H1 (cell line): ENCODE measurements around the gene ARSI. TPM values are rescaled to one million over a fixed set of nuclear protein-coding genes. Genes with fewer than 3 reads are reported as not detected.

Experiments used
- CTCF ChIA-PET: fragments of 300-600 bp; sonication (Branson Sonifier 250); formaldehyde crosslinking; loops from one replicate; lab custom pipeline; 2021; ENCODE audit not compliant: partially characterized antibody; lab: Charles Lee
- POLR2A ChIA-PET: fragments of 300-600 bp; sonication (Branson Sonifier 250); formaldehyde crosslinking; loops from one replicate; lab custom pipeline; 2021; ENCODE audit warnings: inconsistent platforms; ENCODE audit not compliant: partially characterized antibody; lab: Charles Lee
- DNase-seq, 2 experiments: peaks; one replicate each; pipeline versions ENCODE4 v3.0.0 to v3.0.0-alpha.2; 2010 to 2022; ENCODE audit warnings: low spot score in 2 of 2, low read depth in 1 of 2, mixed read lengths in 1 of 2
- FAIRE-seq: peaks from 2 replicates; lab custom pipeline; 2011; peaks lifted over from hg19 to GRCh38; lab: Jason Lieb, UNC
- H2AFZ ChIP-seq: 2 replicates; pipeline ENCODE4 v1.8.1; 2012; ENCODE audit warnings: low read length, inconsistent platforms
- H2AK5ac ChIP-seq: 2 replicates; pipeline ENCODE4 v1.6.1; 2013; ENCODE audit warnings: low read depth, low read length
- H2BK120ac ChIP-seq: replicated peaks from 2 replicates; pipeline ENCODE3; 2013; ENCODE audit warnings: low read depth, low read length, inconsistent platforms
- H2BK12ac ChIP-seq: 2 replicates; pipeline ENCODE4 v1.6.1; 2013; ENCODE audit warnings: low read depth, low read length
- H2BK15ac ChIP-seq: 2 replicates; pipeline ENCODE4 v1.6.1; 2013; ENCODE audit warnings: low read length
- H2BK20ac ChIP-seq: 2 replicates; pipeline ENCODE4 v1.6.1; 2013; ENCODE audit warnings: low read length
- H2BK5ac ChIP-seq: 2 replicates; pipeline ENCODE4 v1.6.1; 2013; ENCODE audit warnings: low read depth, low read length
- H3K14ac ChIP-seq: 2 replicates; pipeline ENCODE4 v1.6.1; 2013; ENCODE audit warnings: inconsistent platforms; ENCODE audit not compliant: insufficient read length
- H3K18ac ChIP-seq: 2 replicates; pipeline ENCODE4 v1.6.1; 2013; ENCODE audit warnings: low read length; ENCODE audit errors: extremely low read depth
- H3K23ac ChIP-seq: 2 replicates; pipeline ENCODE4 v1.6.1; 2013; ENCODE audit warnings: inconsistent platforms; ENCODE audit not compliant: insufficient read length
- H3K23me2 ChIP-seq: 2 replicates; pipeline ENCODE4 v1.6.1; 2013; ENCODE audit warnings: low read depth, low read length
- H3K27ac ChIP-seq: 2 replicates; pipeline ENCODE4 v1.6.1; 2011; ENCODE audit warnings: low read depth, low read length, inconsistent platforms
- H3K27me3 ChIP-seq, 4 experiments: replicated peaks in 1 of 4; 1 replicate in 1 of 4; 2 replicates in 3 of 4; pipeline versions ENCODE4 v1.6.1 to v1.8.1; 2011 to 2013; ENCODE audit warnings: low read length in 3 of 4, mild to moderate bottlenecking in 3 of 4, inconsistent platforms in 2 of 4, mixed read lengths in 2 of 4, moderate library complexity in 1 of 4; ENCODE audit not compliant: control insufficient read depth in 3 of 4, insufficient read depth in 3 of 4; ENCODE audit errors: extremely low read depth in 1 of 4
- H3K36me3 ChIP-seq, 4 experiments: 2 replicates each; pipeline versions ENCODE4 v1.6.1 to v1.8.1; 2011 to 2013; ENCODE audit warnings: mild to moderate bottlenecking in 4 of 4, low read length in 3 of 4, moderate library complexity in 2 of 4, control low read depth in 1 of 4, inconsistent platforms in 1 of 4; ENCODE audit not compliant: insufficient read depth in 4 of 4, control insufficient read depth in 2 of 4
- H3K4ac ChIP-seq: replicated peaks from 2 replicates; pipeline ENCODE3; 2013; ENCODE audit warnings: low read length, low read depth, mixed read lengths, inconsistent platforms; ENCODE audit not compliant: insufficient read length
- H3K4me1 ChIP-seq, 4 experiments: replicated peaks in 1 of 4; 1 replicate in 1 of 4; 2 replicates in 3 of 4; pipeline versions ENCODE4 v1.6.1 to v1.8.1; 2011 to 2013; ENCODE audit warnings: low read length in 3 of 4, inconsistent platforms in 2 of 4, mixed read lengths in 1 of 4; ENCODE audit not compliant: insufficient read depth in 4 of 4, control insufficient read depth in 3 of 4
- H3K4me2 ChIP-seq, 2 experiments: 2 replicates each; pipeline versions ENCODE4 v1.6.1 to v1.8.1; 2011 to 2013; ENCODE audit warnings: low read depth in 2 of 2, low read length in 2 of 2, control low read depth in 1 of 2, inconsistent platforms in 1 of 2, mild to moderate bottlenecking in 1 of 2; ENCODE audit not compliant: insufficient read depth in 1 of 2
- H3K4me3 ChIP-seq, 4 experiments: fragments of 200-600, 300-600 bp in 1 of 4; sonication (generic), shearing (Covaris generic), sonication (Bioruptor Twin) in 1 of 4; 2 replicates each; pipeline versions ENCODE4 v1.5.1 to v1.8.1; 2011 to 2016; ENCODE audit warnings: low read length in 4 of 4, low read depth in 3 of 4, control low read depth in 2 of 4, inconsistent platforms in 2 of 4, mild to moderate bottlenecking in 2 of 4, mixed read lengths in 1 of 4, moderate library complexity in 1 of 4; ENCODE audit not compliant: insufficient read depth in 2 of 4; ENCODE audit errors: extremely low read depth in 1 of 4
- H3K56ac ChIP-seq: replicated peaks from 2 replicates; pipeline ENCODE3; 2013; ENCODE audit warnings: low read depth, mild to moderate bottlenecking, mixed read lengths, low read length, inconsistent platforms; ENCODE audit not compliant: insufficient read length
- H3K79me1 ChIP-seq: 2 replicates; pipeline ENCODE4 v1.6.1; 2013; ENCODE audit warnings: low read depth, low read length, control low read depth
- H3K79me2 ChIP-seq, 2 experiments: 2 replicates each; pipeline versions ENCODE4 v1.6.1 to v1.8.1; 2012 to 2013; ENCODE audit warnings: low read length in 2 of 2, mild to moderate bottlenecking in 2 of 2, inconsistent platforms in 1 of 2; ENCODE audit not compliant: insufficient read depth in 2 of 2, control insufficient read depth in 1 of 2
- H3K9ac ChIP-seq, 4 experiments: replicated peaks in 1 of 4; 1 replicate in 1 of 4; 2 replicates in 3 of 4; pipeline versions ENCODE4 v1.6.1 to v1.8.1; 2011 to 2013; ENCODE audit warnings: low read depth in 3 of 4, low read length in 3 of 4, control low read depth in 2 of 4, mild to moderate bottlenecking in 2 of 4, moderate library complexity in 2 of 4, inconsistent platforms in 1 of 4; ENCODE audit errors: extremely low read depth in 1 of 4
- H3K9me3 ChIP-seq, 2 experiments: 2 replicates each; pipeline versions ENCODE4 v1.6.1 to v1.8.1; 2012 to 2013; ENCODE audit warnings: mild to moderate bottlenecking in 2 of 2, moderate library complexity in 2 of 2, control low read depth in 1 of 2, inconsistent platforms in 1 of 2, low read depth in 1 of 2, low read length in 1 of 2, mixed read lengths in 1 of 2; ENCODE audit not compliant: insufficient read depth in 2 of 2
- H4K20me1 ChIP-seq, 2 experiments: replicated peaks in 1 of 2; 2 replicates each; pipeline versions ENCODE3 to v1.8.1; 2011 to 2013; ENCODE audit warnings: inconsistent platforms in 2 of 2, low read length in 2 of 2, mild to moderate bottlenecking in 1 of 2; ENCODE audit not compliant: insufficient read depth in 2 of 2, control insufficient read depth in 1 of 2
- H4K5ac ChIP-seq: 2 replicates; pipeline ENCODE4 v1.6.1; 2013; ENCODE audit warnings: low read length, low read depth, mixed read lengths, inconsistent platforms; ENCODE audit not compliant: insufficient read length
- H4K8ac ChIP-seq: 2 replicates; pipeline ENCODE4 v1.8.0; 2013; ENCODE audit warnings: mild to moderate bottlenecking, moderate library complexity, low read length, inconsistent platforms; ENCODE audit not compliant: insufficient read depth; ENCODE audit errors: extremely low read depth
- H4K91ac ChIP-seq: replicated peaks from 2 replicates; pipeline ENCODE3; 2013; ENCODE audit warnings: low read length, mixed read lengths, inconsistent platforms; ENCODE audit not compliant: insufficient read length
- ASH2L ChIP-seq: fragments of 200-600, 300-600 bp; sonication (generic); IDR thresholded peaks from one replicate; pipeline ENCODE4 v1.7.1; 2017; ENCODE audit warnings: low read length
- CTBP2 ChIP-seq: IDR thresholded peaks from 2 replicates; pipeline ENCODE4 v1.7.0; 2011; ENCODE audit warnings: borderline replicate concordance, mild to moderate bottlenecking, moderate library complexity, mixed read lengths, low read length; ENCODE audit not compliant: insufficient read depth, insufficient read length
- KDM4A ChIP-seq: IDR thresholded peaks from one replicate; pipeline ENCODE4 v1.7.1; 2012; ENCODE audit warnings: low read depth, mild to moderate bottlenecking, moderate library complexity, low read length, inconsistent platforms; ENCODE audit not compliant: severe bottlenecking
- KDM5A ChIP-seq: fragments of 200-600 bp; IDR thresholded peaks from 2 replicates; pipeline ENCODE4 v1.7.1; 2012; ENCODE audit warnings: mild to moderate bottlenecking, low read length, inconsistent platforms, mixed read lengths
- NANOG ChIP-seq: IDR thresholded peaks from 2 replicates; pipeline ENCODE4 v1.6.1; 2011; ENCODE audit warnings: low read length, low read depth, mild to moderate bottlenecking, inconsistent platforms; ENCODE audit not compliant: insufficient read depth, poor library complexity, severe bottlenecking
- POLR2AphosphoS5 ChIP-seq: IDR thresholded peaks from 2 replicates; pipeline ENCODE4 v1.6.1; 2011; ENCODE audit warnings: low read depth, low read length
- RXRA ChIP-seq: IDR thresholded peaks from 2 replicates; pipeline ENCODE4 v1.6.1; 2011; ENCODE audit warnings: low read depth, mild to moderate bottlenecking, low read length, moderate library complexity; ENCODE audit not compliant: insufficient read depth
- SUZ12 ChIP-seq: fragments of 200-600 bp; sonication (generic); IDR thresholded peaks from 2 replicates; pipeline ENCODE4 v1.6.1; 2012; ENCODE audit warnings: mild to moderate bottlenecking, inconsistent platforms, low read length, moderate library complexity, mixed read lengths
- TCF12 ChIP-seq: IDR thresholded peaks from 2 replicates; pipeline ENCODE4 v1.6.1; 2011; ENCODE audit warnings: low read depth, mild to moderate bottlenecking, low read length
- WGBS, 2 experiments: shearing (Covaris generic) in 1 of 2; methylation state at CpG; one replicate each; pipeline versions ENCODE4 v1.1.6 to v1.1.7; 2013 to 2015; ENCODE audit warnings: low lambda C conversion rate in 2 of 2, mixed read lengths in 2 of 2, inconsistent platforms in 1 of 2, low coverage in 1 of 2, missing lambda C conversion rate in 1 of 2; ENCODE audit not compliant: insufficient replicate concordance in 2 of 2, insufficient coverage in 1 of 2, insufficient read length in 1 of 2; ENCODE audit errors: extremely low coverage in 1 of 2, missing lambda C conversion rate in 1 of 2; 5-methylcytosine and 5-hydroxymethylcytosine counted together
- polyA plus RNA-seq, 7 experiments: library from polyadenylated mRNA; depleted of rRNA in 3 of 7; stranded (reverse) in 5 of 7; unstranded in 2 of 7; fragments of >200 nt in 5 of 7; fragments of 200-250 nt in 2 of 7; gene quantifications; 1 replicate in 5 of 7; 2 replicates in 1 of 7; 4 replicates in 1 of 7; pipeline versions ENCODE4 v1.2.1 to v1.2.3, GENCODE V29; 2011 to 2013; ENCODE audit warnings: missing spikeins in 2 of 7, mixed read lengths in 2 of 7
- total RNA-seq: library from RNA; stranded (reverse); fragmentation: NEBNext Ultra II Directional; extraction: Animal tissue kit (Norgen Biotek cat#: 25700); gene quantifications from 2 replicates; pipeline ENCODE4 v1.2.1, GENCODE V29; 2021
- TF ChIP-seq, protein P1 (sequence below), 3 experiments: IDR thresholded peaks; 1 replicate in 2 of 3; 2 replicates in 1 of 3; pipeline versions ENCODE4 v1.5.1 to v1.6.1; 2011; ENCODE audit warnings: low read length in 3 of 3, mild to moderate bottlenecking in 3 of 3, inconsistent platforms in 2 of 3, low read depth in 1 of 3, moderate library complexity in 1 of 3; ENCODE audit not compliant: insufficient read depth in 1 of 3; ENCODE audit errors: control extremely low read depth in 1 of 3

Gene ARSI
- total and polyA plus RNA-seq, 2 of the 8 experiments (the other 6 are each of a cell fraction or from before 2014, with no cell fraction given): 4.5 to 6.7 TPM

DNA sequence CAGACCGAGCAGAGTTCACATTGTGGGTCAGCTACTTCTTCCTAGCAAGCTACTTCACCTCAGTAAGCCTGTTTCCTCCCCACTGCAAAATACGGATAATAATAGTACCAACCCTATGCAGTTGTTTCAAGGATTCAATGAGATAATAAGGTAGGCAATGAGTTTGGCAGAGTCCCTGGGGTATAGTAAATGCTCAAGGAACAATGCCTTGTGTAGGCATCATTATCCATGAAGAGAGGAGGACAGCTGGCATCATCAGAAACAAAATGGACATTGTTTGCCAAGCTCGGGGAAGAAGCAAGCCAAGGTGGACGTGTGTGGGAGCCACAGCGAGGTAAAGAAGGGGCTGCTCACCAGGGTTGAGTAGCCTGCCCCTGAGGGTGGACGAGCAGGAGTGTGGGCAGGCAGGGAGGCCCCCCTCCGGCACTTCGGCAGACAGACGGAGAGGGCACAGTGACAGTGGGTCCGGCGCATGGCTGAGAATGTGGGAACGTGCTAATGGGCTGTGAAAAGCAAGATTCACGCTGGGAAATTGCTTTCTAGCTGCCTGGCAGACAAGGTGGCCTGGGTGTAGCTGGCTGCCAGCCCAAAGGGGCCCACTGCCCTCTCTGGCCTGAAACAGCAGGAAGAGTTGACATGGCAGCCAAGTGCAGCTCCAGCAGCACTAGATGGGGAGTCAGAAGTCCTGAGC is 23.2 kb downstream of the ARSI start:
- no peak overlapping the region for H4K5ac ChIP-seq
- no peak overlapping the region for H3K23ac ChIP-seq
- H3K79me1 ChIP-seq: no peaks in the 10 kb centered on the region
- no peak overlapping the region for H4K91ac ChIP-seq
- DNase-seq (no peak), FAIRE-seq (no peak)
- no peaks in the 10 kb centered on the region for H3K23me2 ChIP-seq
- no peak overlapping the region for H3K9ac ChIP-seq
- H2AK5ac ChIP-seq: 0 out of 2 replicates have a peak overlapping the region, but pooled peaks have one; percentile 69
- H3K9me3 ChIP-seq: no peaks in the 10 kb centered on the region
- ChIA-PET CTCF (interaction anchor here (0.9 kb wide), 1 partner anchor 140 kb away, joined by 3 read pairs; no protein-coding TSS in a partner anchor), POLR2A (interaction anchor here (0.9 kb wide), 1 partner anchor 12 kb away, joined by 5 read pairs; no protein-coding TSS in a partner anchor)
- H2BK12ac ChIP-seq: no peak overlapping the region
- no peak overlapping the region for H3K4me3 ChIP-seq
- H3K4me1 ChIP-seq: peaks cover 0 to 3% (median 0%) of the 10 kb centered on the region in 4 experiments; a peak in 1 of 7 replicates
- no peak overlapping the region for H2BK5ac ChIP-seq
- WGBS, 2 experiments: 91% methylated on average over 13 of the region's 13 CpGs; no CpG with 5 or more reads in 1 of the 2 experiments
- H3K4me2 ChIP-seq: no peak overlapping the region
- H3K56ac ChIP-seq: no peak overlapping the region
- H2BK15ac ChIP-seq: no peak overlapping the region
- no peaks in the 10 kb centered on the region for H3K36me3 ChIP-seq
- H3K18ac ChIP-seq: no peak overlapping the region
- H4K20me1 ChIP-seq: peaks cover 0 to 4% of the 10 kb centered on the region in 2 experiments
- 0 out of 7 replicates have a peak, but pooled peaks cover 0 to 2% (median 0%) of the 10 kb centered on the region in 4 experiments for H3K27me3 ChIP-seq
- no peak overlapping the region for H3K14ac ChIP-seq
- H2BK120ac ChIP-seq: no peak overlapping the region
- no peak overlapping the region for H3K4ac ChIP-seq
- no peak overlapping the region for H3K27ac ChIP-seq
- no peak overlapping the region for H2BK20ac ChIP-seq
- no peak overlapping the region for H4K8ac ChIP-seq
- H2AFZ ChIP-seq: no peak overlapping the region
- H3K79me2 ChIP-seq: no peaks in the 10 kb centered on the region
- TF ChIP-seq RXRA: no peak
- TF ChIP-seq KDM4A: no peak
- TF ChIP-seq, protein P1, sequence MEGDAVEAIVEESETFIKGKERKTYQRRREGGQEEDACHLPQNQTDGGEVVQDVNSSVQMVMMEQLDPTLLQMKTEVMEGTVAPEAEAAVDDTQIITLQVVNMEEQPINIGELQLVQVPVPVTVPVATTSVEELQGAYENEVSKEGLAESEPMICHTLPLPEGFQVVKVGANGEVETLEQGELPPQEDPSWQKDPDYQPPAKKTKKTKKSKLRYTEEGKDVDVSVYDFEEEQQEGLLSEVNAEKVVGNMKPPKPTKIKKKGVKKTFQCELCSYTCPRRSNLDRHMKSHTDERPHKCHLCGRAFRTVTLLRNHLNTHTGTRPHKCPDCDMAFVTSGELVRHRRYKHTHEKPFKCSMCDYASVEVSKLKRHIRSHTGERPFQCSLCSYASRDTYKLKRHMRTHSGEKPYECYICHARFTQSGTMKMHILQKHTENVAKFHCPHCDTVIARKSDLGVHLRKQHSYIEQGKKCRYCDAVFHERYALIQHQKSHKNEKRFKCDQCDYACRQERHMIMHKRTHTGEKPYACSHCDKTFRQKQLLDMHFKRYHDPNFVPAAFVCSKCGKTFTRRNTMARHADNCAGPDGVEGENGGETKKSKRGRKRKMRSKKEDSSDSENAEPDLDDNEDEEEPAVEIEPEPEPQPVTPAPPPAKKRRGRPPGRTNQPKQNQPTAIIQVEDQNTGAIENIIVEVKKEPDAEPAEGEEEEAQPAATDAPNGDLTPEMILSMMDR (IDR thresholded peaks at IDR 0.05; ENCODE audit: control extremely low read depth in 1 of 3, insufficient read depth in 1 of 3, low read depth in 1 of 3, low read length in 3 of 3): no peak
- no peak for TF ChIP-seq NANOG
- TF ChIP-seq CTBP2: no peak
- TF ChIP-seq TCF12: no peak
- no peak for TF ChIP-seq POLR2AphosphoS5
- TF ChIP-seq SUZ12: no peak
- no peak for TF ChIP-seq ASH2L
- TF ChIP-seq KDM5A: no peak
